ENCODE results near the gene AGK.

The AGK gene

DNA sequence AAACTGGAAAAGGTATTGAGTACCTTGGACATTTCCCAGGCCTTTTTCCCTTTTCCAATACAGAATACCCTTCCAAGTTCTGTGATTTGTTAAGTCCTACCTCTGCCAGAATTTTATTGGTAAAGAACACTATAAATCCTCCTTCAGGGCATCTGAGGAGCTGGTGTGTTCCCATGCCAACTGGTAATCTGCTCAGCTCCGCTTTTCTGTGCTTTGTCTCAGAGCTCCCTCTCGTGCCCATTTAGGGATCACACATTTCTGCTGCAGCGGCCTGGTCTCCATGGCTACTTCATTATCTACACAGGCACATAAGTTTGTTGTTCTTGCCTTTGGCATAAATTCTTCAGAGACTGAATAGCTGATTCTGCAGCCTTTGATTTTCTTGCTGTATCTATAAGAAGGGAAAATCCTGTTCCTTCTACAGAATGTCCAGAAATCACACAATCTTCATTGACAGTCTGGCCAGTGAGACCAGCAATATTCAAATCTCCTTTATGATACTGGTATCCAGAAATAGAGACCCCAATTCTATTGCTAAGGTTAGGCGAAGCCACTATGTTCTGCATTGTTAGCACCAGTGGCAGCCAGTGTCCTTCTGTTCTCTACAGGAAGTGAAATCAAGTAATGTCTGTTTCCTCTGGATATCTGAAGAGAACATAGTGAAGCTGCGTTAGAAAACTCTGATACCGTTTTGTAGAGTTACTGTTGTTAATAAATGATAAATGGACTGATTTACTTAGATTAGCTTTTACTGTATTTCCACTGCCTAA, 98.8 kb downstream of the AGK start:
- Mint-ChIP-seq H3K4me3 (no peak overlapping the region), H3K36me3 (ENCODE audit: low read depth) (peaks cover 53% of the 10 kb centered on the region), H3K4me1 (ENCODE audit: low read depth) (peaks cover 8% of the 10 kb centered on the region), H3K9me3 (no peaks in the 10 kb centered on the region), H3K27ac (no peak overlapping the region), H3K27me3 (no peaks in the 10 kb centered on the region)
- intact Hi-C loops (cut with micrococcal nuclease) = loop anchor here (5.0 to 10.0 kb wide), 3 partner anchors 137 to 535 kb away; no protein-coding TSS in a partner anchor

DNA sequence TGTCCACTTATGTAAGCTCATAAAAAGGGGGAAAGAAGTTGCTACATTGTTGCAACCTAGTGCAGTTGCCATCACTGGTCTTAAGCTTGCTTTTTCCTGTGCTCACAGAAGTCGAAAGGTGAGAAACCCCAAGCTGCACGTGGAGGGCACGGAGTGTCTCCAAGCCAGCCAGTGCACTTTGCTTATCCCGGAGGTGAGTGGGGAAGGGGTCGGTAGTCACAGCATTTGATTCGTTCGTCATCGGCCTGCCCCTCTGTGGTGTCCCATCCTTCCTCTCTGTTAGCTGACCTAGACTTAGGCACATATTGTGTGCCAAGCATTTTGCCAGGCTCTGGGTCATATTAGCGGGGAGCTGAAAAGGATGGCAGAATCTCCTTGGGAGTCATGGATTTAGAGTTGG, 100.2 kb downstream of the AGK start:
- H3K4me1 Mint-ChIP-seq (ENCODE audit: low read depth) = peaks cover 11% of the 10 kb centered on the region
- peaks cover 55% of the 10 kb centered on the region for H3K36me3 Mint-ChIP-seq (ENCODE audit: low read depth)
- no peaks in the 10 kb centered on the region for H3K9me3 Mint-ChIP-seq
- no peaks in the 10 kb centered on the region for H3K27me3 Mint-ChIP-seq
- intact Hi-C loops (cut with micrococcal nuclease) = loop anchor here (5.0 to 10.0 kb wide), 3 partner anchors 136 to 533 kb away; no protein-coding TSS in a partner anchor
- no peak overlapping the region for H3K27ac Mint-ChIP-seq
- H3K4me3 Mint-ChIP-seq = no peak overlapping the region

DNA sequence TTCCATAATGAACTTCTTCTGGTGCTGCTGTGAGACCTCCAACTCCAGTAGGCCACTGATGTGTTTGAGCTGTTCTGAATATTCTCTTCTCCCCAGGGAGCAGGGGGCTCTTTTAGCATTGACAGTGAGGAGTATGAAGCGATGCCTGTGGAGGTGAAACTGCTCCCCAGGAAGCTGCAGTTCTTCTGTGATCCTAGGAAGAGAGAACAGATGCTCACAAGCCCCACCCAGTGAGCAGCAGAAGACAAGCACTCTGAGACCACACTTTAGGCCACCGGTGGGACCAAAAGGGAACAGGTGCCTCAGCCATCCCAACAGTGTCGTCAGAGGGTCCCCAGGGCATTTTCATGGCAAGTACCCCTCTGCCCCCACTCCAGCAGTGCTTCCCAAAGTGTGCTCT, 101.5 kb downstream of the AGK start:
- peaks cover 55% of the 10 kb centered on the region for H3K36me3 Mint-ChIP-seq (ENCODE audit: low read depth)

DNA sequence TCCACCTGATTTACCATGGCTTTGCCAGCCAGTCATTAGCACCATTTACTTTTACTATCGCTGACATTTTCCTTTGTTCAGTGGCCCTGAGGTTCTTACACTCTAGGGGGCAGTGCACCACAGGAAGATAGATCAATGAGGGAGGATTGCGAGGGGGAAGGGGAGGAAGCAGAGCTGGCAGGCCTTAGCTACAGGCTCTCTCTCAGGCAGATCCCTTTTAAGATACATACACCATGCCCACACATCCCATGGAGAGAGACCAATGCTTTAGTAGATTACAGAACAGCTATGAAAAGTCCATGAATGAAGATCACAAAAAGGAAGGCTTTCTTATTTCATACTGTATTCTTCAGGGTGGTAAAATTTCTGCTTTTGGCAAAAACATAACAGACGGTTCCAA, 103.3 kb downstream of the AGK start:
- peaks cover 15% of the 10 kb centered on the region for H3K4me1 Mint-ChIP-seq (ENCODE audit: low read depth)
- H3K4me3 Mint-ChIP-seq = no peak overlapping the region
- H3K36me3 Mint-ChIP-seq (ENCODE audit: low read depth) = peaks cover 54% of the 10 kb centered on the region
- H3K9me3 Mint-ChIP-seq = no peaks in the 10 kb centered on the region
- intact Hi-C loops (cut with micrococcal nuclease) = loop anchor here (1.0 to 10.0 kb wide), 4 partner anchors 84 to 530 kb away; partner anchors contain the start of gene SSBP1
- peak overlapping the region; percentile 41 for H3K27ac Mint-ChIP-seq
- no peaks in the 10 kb centered on the region for H3K27me3 Mint-ChIP-seq

More for the DNA sequence above, 101.5 kb downstream of the AGK start:
- no peaks in the 10 kb centered on the region for H3K9me3 Mint-ChIP-seq
- no peak overlapping the region for H3K27ac Mint-ChIP-seq
- H3K4me3 Mint-ChIP-seq = no peak overlapping the region
- intact Hi-C loops (cut with micrococcal nuclease) = loop anchor here (5.0 to 10.0 kb wide), 3 partner anchors 135 to 532 kb away; no protein-coding TSS in a partner anchor
- H3K27me3 Mint-ChIP-seq = no peaks in the 10 kb centered on the region
- H3K4me1 Mint-ChIP-seq (ENCODE audit: low read depth) = peaks cover 11% of the 10 kb centered on the region

DNA sequence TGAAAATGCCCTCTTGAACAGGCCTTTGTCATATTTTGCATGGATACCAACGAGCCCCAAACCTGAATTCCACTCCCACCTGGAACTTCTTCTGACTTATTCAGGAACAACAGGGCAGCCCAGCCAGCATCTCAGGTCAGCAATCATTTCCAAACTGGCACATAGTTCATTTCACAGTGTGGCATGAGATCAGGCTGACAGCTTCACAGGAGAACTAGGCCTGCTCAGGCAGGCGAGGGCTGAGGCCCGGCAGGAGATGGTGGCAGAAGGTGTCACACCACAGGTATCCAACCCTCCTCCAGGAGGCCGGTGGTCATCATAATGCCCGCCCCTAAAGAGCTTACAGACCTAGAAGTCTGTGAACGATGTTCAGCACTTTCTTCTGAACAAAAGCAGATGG, 108.3 kb downstream of the AGK start:
- no peaks in the 10 kb centered on the region for H3K27me3 Mint-ChIP-seq
- peaks cover 65% of the 10 kb centered on the region for H3K36me3 Mint-ChIP-seq (ENCODE audit: low read depth)
- peak overlapping the region; percentile 97 for H3K27ac Mint-ChIP-seq
- H3K4me1 Mint-ChIP-seq (ENCODE audit: low read depth) = peaks cover 62% of the 10 kb centered on the region
- no peaks in the 10 kb centered on the region for H3K9me3 Mint-ChIP-seq
- no peak overlapping the region for H3K4me3 Mint-ChIP-seq
- intact Hi-C loops (cut with micrococcal nuclease) = loop anchor here (10.0 kb wide), 2 partner anchors 295 to 525 kb away; no protein-coding TSS in a partner anchor

DNA sequence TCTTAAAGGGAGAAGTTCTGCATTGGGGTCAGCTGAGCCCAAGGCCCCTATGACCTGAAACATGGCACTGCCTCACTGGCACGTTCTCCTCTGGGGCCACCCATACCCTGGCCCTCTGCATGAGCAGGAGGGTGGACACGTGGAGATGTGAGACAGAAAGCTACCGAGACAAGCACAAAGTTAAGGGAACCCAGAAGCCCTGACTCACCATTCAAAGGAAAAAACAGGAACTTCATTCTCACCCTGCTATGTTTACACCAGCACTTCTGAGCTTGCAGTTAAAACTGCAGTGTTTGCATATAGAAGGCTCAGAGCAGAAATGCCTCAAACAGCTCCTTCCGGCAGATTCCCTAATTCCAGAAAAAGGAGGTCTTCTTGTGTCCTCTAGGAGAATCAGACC, 109.0 kb downstream of the AGK start:
- no peaks in the 10 kb centered on the region for H3K9me3 Mint-ChIP-seq
- H3K4me3 Mint-ChIP-seq = peak overlapping the region; percentile 42
- H3K4me1 Mint-ChIP-seq (ENCODE audit: low read depth) = peaks cover 60% of the 10 kb centered on the region
- peaks cover 66% of the 10 kb centered on the region for H3K36me3 Mint-ChIP-seq (ENCODE audit: low read depth)
- peak overlapping the region; percentile 97 for H3K27ac Mint-ChIP-seq
- intact Hi-C loops (cut with micrococcal nuclease) = no loop called here
- no peaks in the 10 kb centered on the region for H3K27me3 Mint-ChIP-seq

DNA sequence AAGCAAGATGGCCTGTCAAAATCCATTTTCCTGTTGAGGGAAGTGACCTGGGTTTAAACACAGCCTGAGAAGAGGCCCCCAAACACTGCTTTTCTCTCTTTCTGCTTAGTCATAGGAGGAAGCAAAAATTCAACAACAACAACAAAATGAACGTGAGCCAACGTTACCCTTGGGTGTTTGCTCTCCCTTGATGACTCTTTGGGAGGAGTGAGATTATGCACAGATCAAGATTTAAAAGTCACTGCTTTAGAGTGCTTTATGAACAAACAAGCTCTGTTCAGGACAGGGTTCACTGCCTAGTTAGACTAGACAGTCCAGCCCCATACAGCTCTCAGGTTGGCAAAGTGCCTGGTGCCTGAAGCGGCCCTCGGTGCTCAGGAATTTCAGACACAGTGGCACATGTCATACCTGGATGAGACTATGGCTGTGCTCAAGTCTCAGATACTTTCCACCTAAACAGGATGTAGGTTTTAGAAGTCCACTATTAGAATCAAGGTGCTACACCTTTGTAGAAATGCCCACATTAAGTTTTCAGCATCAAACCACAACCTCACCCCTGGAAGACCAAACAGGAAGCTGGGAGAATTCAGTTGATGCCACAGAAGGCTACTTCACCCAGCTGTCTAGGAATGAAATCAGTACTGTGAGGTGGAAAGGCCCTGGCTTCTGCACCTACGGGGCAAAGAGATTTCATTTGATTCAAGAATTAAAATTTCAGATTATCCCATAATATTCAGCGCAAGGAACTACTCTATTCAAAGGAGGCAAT, 112.1 kb downstream of the AGK start:
- H3K27me3 Mint-ChIP-seq = no peaks in the 10 kb centered on the region
- no peaks in the 10 kb centered on the region for H3K9me3 Mint-ChIP-seq
- H3K27ac Mint-ChIP-seq = peak overlapping the region; percentile 97
- H3K36me3 Mint-ChIP-seq (ENCODE audit: low read depth) = peaks cover 77% of the 10 kb centered on the region
- no peak overlapping the region for H3K4me3 Mint-ChIP-seq
- intact Hi-C loops (cut with micrococcal nuclease) = no loop called here
- peaks cover 76% of the 10 kb centered on the region for H3K4me1 Mint-ChIP-seq (ENCODE audit: low read depth)

DNA sequence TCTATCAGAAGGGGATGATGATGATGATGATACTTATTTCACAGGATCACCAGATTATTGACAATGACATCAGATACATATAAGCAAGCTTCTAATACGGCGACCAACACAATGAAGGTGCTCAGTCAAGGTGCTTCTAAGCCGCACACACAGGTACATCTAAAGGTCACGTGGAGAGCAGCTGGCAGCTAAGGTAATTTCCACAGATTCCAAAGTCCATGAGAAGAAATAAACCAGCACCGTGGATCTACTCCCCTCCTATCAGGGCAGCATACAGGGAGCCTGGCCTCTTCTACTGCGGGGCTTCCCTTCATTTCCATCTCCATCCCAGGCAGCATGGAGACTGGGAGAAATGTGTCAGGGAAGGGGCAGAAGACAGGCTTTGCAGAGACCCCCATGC, 113.2 kb downstream of the AGK start:
- Mint-ChIP-seq H3K4me1 (ENCODE audit: low read depth) (peaks cover 81% of the 10 kb centered on the region), H3K4me3 (no peak overlapping the region), H3K27ac (peak overlapping the region; percentile 97), H3K9me3 (no peaks in the 10 kb centered on the region), H3K27me3 (no peaks in the 10 kb centered on the region), H3K36me3 (ENCODE audit: low read depth) (peaks cover 83% of the 10 kb centered on the region)
- intact Hi-C loops (cut with micrococcal nuclease) = loop anchor here (2.0 kb wide), 1 partner anchor 32 kb away; no protein-coding TSS in a partner anchor

DNA sequence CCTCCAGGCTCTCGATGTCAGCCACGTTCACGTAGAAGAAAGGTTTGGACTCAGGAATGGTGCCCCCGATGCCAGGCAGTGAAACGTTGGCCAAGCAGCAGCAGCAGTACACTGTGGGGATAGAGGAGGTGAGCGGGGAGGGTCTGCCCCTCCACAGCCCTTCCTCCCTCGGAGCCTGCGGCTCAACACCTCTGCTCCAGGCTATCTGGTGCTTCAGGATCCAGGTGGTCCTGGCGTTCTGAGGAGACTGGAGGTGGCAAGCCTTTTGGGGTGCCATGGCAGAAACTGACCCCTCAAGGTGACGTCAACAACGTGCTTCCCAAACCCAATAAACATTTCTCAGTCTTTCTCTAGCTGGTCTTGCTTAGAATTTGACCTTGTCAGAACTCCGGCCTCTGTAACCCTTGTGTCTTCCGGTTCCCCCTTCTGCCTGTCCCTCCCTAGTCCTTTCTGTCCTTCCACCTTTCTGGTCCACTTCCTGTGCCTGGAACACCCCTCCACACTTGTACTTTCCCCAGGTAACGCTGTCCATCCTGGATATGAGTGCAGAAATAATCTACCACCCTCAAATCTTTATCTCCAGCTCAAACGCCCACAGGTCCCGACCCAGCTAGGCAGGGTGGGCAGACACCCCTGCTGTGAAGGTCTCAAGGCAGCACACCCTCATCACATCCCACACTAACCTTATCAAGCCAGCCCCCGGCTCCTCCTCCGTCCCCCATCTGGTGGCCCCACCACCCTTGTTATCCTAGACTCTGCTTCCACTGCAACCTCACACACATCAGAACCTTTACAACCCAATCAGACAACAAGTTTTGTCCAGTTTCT, 114.2 kb downstream of the AGK start:
- Mint-ChIP-seq H3K9me3 (no peaks in the 10 kb centered on the region), H3K4me1 (ENCODE audit: low read depth) (peaks cover 71% of the 10 kb centered on the region), H3K4me3 (no peak overlapping the region), H3K27ac (peak overlapping the region; percentile 97), H3K36me3 (ENCODE audit: low read depth) (peaks cover 83% of the 10 kb centered on the region), H3K27me3 (no peaks in the 10 kb centered on the region)
- intact Hi-C loops (cut with micrococcal nuclease) = loop anchor here (2.0 kb wide), 1 partner anchor 31 kb away; no protein-coding TSS in a partner anchor

DNA sequence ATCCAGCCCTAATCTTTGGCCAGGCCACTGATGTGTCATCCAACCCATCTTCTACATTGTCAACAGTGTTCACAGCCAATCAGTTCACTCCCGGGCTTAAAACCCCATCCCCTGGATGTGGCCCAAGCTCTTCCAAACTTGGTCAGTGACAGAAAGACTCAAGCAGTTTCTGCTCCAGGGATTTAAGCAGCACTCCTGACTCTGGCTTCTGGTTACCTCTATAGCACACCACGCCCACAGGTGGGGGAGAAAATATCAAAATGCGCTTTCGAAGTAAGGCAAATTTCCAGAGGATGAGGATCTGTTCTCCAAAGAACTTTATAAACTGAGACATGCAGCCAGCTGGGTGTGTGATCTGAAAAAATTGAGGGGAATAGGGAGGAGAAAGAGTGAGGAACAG, 114.9 kb downstream of the AGK start:
- Mint-ChIP-seq H3K27ac (peak overlapping the region; percentile 97), H3K4me3 (no peak overlapping the region), H3K27me3 (no peaks in the 10 kb centered on the region), H3K9me3 (no peaks in the 10 kb centered on the region), H3K4me1 (ENCODE audit: low read depth) (peaks cover 65% of the 10 kb centered on the region), H3K36me3 (ENCODE audit: low read depth) (peaks cover 80% of the 10 kb centered on the region)
- intact Hi-C loops (cut with micrococcal nuclease) = no loop called here

DNA sequence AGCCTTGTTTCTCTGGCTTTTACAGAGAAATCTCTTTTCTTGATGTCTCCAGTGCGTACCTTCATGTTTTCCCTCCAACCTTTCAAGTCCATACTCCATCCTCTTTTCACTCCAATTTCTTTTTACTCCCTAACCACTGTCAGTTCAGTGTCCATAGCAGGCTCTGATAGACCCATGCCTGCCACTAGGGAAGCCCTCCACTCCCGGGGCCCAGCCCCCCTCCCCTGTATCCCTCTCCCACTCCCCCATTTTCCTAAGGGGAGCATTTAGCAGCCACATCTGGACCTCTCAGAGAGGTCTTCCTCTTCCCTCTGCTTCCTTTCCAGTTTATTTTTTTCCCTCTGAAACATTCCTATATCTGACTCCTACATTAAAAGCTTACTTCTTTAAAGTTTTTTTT, 117.6 kb downstream of the AGK start:
- H3K9me3 Mint-ChIP-seq = peaks cover 16% of the 10 kb centered on the region
- no peaks in the 10 kb centered on the region for H3K27me3 Mint-ChIP-seq
- intact Hi-C loops (cut with micrococcal nuclease) = no loop called here
- H3K4me1 Mint-ChIP-seq (ENCODE audit: low read depth) = peaks cover 60% of the 10 kb centered on the region
- H3K4me3 Mint-ChIP-seq = no peak overlapping the region
- H3K36me3 Mint-ChIP-seq (ENCODE audit: low read depth) = peaks cover 82% of the 10 kb centered on the region
- H3K27ac Mint-ChIP-seq = peak overlapping the region; percentile 3

DNA sequence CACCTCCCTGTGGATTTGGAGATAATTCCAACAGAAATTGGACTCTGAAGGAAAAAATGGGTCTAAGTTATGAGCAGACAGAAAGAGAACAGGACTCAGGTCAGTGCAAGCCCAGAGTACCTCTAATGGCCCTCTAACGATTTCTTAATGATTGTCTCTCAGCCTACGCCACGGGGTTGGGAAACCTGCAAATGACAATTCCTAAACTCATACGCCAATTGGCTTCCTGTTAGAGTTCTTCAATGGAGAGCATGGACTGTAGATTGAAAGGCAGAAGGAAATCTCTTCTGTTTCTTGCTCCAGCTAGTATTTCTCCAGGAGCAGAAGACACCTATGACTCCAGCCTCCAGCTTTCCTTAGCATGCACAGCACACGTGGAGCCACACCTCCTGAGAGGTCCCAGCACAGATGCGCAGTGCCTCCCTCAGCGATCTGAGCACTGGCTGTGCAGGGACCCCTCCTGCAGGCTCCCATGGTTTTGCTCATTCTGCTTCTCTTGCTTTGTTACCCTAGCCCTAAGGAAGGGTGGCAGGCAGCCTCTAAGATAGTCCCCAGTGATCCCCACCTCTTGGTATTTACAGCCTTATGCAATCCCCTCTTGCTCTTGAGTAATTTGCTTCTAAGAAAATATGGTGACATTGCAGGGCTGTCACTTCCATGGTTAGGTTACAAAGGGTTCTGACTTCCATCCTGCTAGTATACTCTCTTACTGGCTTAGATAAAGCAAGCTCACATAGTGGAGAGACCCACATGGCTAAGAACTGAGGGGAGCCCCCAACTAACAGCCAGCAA, 120.7 kb downstream of the AGK start:
- no peaks in the 10 kb centered on the region for H3K27me3 Mint-ChIP-seq
- intact Hi-C loops (cut with micrococcal nuclease) = no loop called here
- H3K27ac Mint-ChIP-seq = peak overlapping the region; percentile 70
- H3K36me3 Mint-ChIP-seq (ENCODE audit: low read depth) = peaks cover 58% of the 10 kb centered on the region
- peaks cover 70% of the 10 kb centered on the region for H3K4me1 Mint-ChIP-seq (ENCODE audit: low read depth)
- H3K9me3 Mint-ChIP-seq = peaks cover 16% of the 10 kb centered on the region
- no peak overlapping the region for H3K4me3 Mint-ChIP-seq

DNA sequence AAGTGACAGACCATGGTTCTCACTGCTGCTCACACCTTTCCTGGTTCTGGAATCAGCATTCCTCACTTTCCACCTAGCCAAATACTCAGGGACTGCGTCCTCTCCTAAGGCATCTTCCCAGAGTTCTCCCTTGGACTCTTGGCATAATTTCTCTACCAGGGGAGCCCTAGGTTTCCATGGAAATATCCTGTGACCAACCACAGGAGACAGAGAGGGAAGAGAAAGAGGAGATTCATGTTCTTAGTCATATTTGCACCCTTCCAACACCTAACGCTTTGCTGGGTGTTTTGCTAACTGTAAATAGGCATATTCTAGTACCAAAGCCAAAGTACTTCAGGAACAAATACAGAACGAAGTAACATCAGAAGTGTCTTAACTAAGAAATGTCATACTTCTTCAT, 122.1 kb downstream of the AGK start:
- Mint-ChIP-seq H3K27me3 (no peaks in the 10 kb centered on the region), H3K9me3 (peaks cover 16% of the 10 kb centered on the region), H3K27ac (peak overlapping the region; percentile 70), H3K4me3 (no peak overlapping the region), H3K4me1 (ENCODE audit: low read depth) (peaks cover 62% of the 10 kb centered on the region), H3K36me3 (ENCODE audit: low read depth) (peaks cover 47% of the 10 kb centered on the region)
- intact Hi-C loops (cut with micrococcal nuclease) = no loop called here
